ENCODE data around the gene ADAT3. TPM values are rescaled to one million over a fixed set of nuclear protein-coding genes. Genes with fewer than 3 reads are reported as not detected.

Gene ADAT3
- total RNA-seq, 1 experiment from 2014 or later = 12.6 TPM

DNA sequence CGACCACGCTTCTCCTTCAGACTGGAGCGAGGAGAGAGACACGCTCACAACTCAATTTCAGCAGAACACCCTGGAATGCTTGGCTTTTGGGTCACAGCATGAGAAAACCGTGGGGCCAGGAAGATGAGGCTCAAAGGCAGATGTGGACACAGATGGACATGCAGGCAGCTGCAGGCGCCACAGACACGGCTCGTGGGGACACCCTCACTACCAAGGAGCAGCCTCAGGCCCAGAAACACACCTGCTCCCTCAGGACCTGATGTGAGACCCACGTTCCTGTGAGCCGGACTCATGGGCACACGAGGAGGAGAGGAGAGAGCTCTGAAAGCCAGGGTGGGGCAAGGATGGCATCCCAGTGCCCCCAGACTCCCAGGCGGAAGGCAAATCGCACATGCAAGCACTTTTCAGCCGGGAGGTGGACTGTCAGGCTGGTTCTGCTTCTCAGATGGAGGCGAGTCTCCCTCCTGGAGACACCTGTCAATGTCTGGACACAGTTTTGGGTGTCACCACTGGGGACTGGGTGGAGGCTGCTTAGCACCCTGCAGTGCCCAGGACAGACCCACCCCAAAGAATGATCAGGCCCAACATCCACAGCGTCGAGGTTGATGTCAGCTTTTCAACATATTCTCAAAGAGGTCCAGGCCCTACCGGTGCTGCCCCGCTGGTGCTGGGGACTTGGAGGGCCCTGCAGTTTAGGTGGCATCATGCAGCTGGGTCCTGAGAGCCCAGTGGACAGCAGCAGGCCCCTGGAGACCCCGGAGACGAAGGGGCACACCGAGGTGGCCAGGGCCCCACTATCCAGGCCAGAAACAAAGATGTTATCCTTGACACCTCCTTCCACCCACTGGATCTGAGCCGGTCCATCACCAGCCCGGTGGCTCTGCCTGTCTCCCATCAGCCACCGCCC is 22.2 kb upstream of the ADAT3 start:
- Histone ChIP-seq H3K9me3 (no peaks in the 10 kb centered on the region), H3K4me1 (peaks cover 24% of the 10 kb centered on the region), H3K36me3 (ENCODE audit: control insufficient read depth, insufficient read depth, low read length) (no peaks in the 10 kb centered on the region), H3K27me3 (replicated peaks; ENCODE audit: control insufficient read depth, insufficient read depth, low read length) (no peaks in the 10 kb centered on the region), H3K4me3 (ENCODE audit: low read depth, low read length) (no peak overlapping the region)
- peaks cover 26% of the 10 kb centered on the region for H3K4me1 Mint-ChIP-seq (ENCODE audit: low read depth, unreplicated experiment)
- no peaks in the 10 kb centered on the region for H3K9me3 Mint-ChIP-seq (ENCODE audit: unreplicated experiment)
- peak overlapping the region; percentile 91 for H3K4me3 Mint-ChIP-seq (ENCODE audit: unreplicated experiment)
- TF ChIP-seq, protein P1, sequence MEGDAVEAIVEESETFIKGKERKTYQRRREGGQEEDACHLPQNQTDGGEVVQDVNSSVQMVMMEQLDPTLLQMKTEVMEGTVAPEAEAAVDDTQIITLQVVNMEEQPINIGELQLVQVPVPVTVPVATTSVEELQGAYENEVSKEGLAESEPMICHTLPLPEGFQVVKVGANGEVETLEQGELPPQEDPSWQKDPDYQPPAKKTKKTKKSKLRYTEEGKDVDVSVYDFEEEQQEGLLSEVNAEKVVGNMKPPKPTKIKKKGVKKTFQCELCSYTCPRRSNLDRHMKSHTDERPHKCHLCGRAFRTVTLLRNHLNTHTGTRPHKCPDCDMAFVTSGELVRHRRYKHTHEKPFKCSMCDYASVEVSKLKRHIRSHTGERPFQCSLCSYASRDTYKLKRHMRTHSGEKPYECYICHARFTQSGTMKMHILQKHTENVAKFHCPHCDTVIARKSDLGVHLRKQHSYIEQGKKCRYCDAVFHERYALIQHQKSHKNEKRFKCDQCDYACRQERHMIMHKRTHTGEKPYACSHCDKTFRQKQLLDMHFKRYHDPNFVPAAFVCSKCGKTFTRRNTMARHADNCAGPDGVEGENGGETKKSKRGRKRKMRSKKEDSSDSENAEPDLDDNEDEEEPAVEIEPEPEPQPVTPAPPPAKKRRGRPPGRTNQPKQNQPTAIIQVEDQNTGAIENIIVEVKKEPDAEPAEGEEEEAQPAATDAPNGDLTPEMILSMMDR (IDR thresholded peaks at IDR 0.05; ENCODE audit: insufficient read depth in 1 of 2, low read depth in 1 of 2, low read length in 1 of 2, severe bottlenecking in 1 of 2, unreplicated experiment in 1 of 2) = no peak
- no peak for DNase-seq
- POLR2A ChIA-PET = no interaction called here
- CTCF ChIA-PET = no interaction called here
- BruUV-seq (replicated peaks) = no TSS peak
- peaks cover 16% of the 10 kb centered on the region for H3K36me3 Mint-ChIP-seq (ENCODE audit: insufficient read depth, unreplicated experiment)
- no peaks in the 10 kb centered on the region for H3K27me3 Mint-ChIP-seq (ENCODE audit: insufficient read depth, unreplicated experiment)
- intact Hi-C loops (cut with micrococcal nuclease; ENCODE audit: unreplicated experiment) = no loop called here
- no peak overlapping the region for H3K27ac Mint-ChIP-seq (ENCODE audit: unreplicated experiment)

DNA sequence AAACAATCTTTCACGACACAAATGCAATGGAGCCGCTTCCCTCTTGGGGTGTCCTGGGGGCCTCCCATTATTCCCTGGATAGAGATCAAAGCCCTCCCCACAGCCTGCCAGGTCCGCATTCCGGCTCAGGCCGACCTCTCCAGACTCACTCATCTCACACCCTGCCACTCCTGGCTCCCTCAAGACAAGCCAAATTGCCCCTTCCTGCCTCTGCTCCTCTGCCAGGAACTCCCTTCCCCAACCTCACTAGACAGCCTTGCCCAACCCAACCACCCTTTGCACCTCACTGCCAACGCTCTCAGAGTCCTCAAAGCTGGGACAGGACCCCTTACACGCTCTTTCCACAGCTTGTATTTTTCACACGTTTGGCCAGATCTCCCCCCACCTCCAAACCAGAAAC is 21.4 kb upstream of the ADAT3 start:
- H3K4me1 Mint-ChIP-seq (ENCODE audit: low read depth, unreplicated experiment) = peaks cover 26% of the 10 kb centered on the region
- no peaks in the 10 kb centered on the region for H3K27me3 Mint-ChIP-seq (ENCODE audit: insufficient read depth, unreplicated experiment)
- H3K36me3 Mint-ChIP-seq (ENCODE audit: insufficient read depth, unreplicated experiment) = peaks cover 16% of the 10 kb centered on the region
- ChIA-PET CTCF (no interaction called here), POLR2A (no interaction called here)
- Histone ChIP-seq H3K4me3 (ENCODE audit: low read depth, low read length) (peak overlapping the region; percentile 94), H3K4me1 (peaks cover 27% of the 10 kb centered on the region), H3K9me3 (no peaks in the 10 kb centered on the region), H3K27me3 (replicated peaks; ENCODE audit: control insufficient read depth, insufficient read depth, low read length) (no peaks in the 10 kb centered on the region), H3K36me3 (ENCODE audit: control insufficient read depth, insufficient read depth, low read length) (no peaks in the 10 kb centered on the region)
- peak overlapping the region; percentile 89 for H3K27ac Mint-ChIP-seq (ENCODE audit: unreplicated experiment)
- H3K9me3 Mint-ChIP-seq (ENCODE audit: unreplicated experiment) = no peaks in the 10 kb centered on the region
- no peak for DNase-seq
- TF ChIP-seq, protein P1 (IDR thresholded peaks at IDR 0.05; ENCODE audit: insufficient read depth in 1 of 2, low read depth in 1 of 2, low read length in 1 of 2, severe bottlenecking in 1 of 2, unreplicated experiment in 1 of 2) = no peak
- intact Hi-C loops (cut with micrococcal nuclease; ENCODE audit: unreplicated experiment) = no loop called here
- peak overlapping the region; percentile 91 for H3K4me3 Mint-ChIP-seq (ENCODE audit: unreplicated experiment)
- BruUV-seq (replicated peaks) = no TSS peak

GRCh38 chr19:1884291-1884718 is 20.9 kb upstream of the ADAT3 start:
- Mint-ChIP-seq H3K9me3 (ENCODE audit: unreplicated experiment) (no peaks in the 10 kb centered on the region), H3K4me1 (ENCODE audit: low read depth, unreplicated experiment) (peaks cover 26% of the 10 kb centered on the region), H3K36me3 (ENCODE audit: insufficient read depth, unreplicated experiment) (peaks cover 16% of the 10 kb centered on the region), H3K4me3 (ENCODE audit: unreplicated experiment) (peak overlapping the region; percentile 91), H3K27ac (ENCODE audit: unreplicated experiment) (peak overlapping the region; percentile 89), H3K27me3 (ENCODE audit: insufficient read depth, unreplicated experiment) (no peaks in the 10 kb centered on the region)
- TF ChIP-seq, protein P1 (IDR thresholded peaks at IDR 0.05; ENCODE audit: insufficient read depth in 1 of 2, low read depth in 1 of 2, low read length in 1 of 2, severe bottlenecking in 1 of 2, unreplicated experiment in 1 of 2) = no peak
- H3K4me1 ChIP-seq = peaks cover 27% of the 10 kb centered on the region
- H3K9me3 ChIP-seq = no peaks in the 10 kb centered on the region
- no TSS peak for BruUV-seq (replicated peaks)
- H3K27me3 ChIP-seq (replicated peaks; ENCODE audit: control insufficient read depth, insufficient read depth, low read length) = no peaks in the 10 kb centered on the region
- ChIA-PET POLR2A (interaction anchor here (1.3 kb wide), 1 partner anchor 8 kb away, joined by 12 read pairs; no protein-coding TSS in a partner anchor), CTCF (interaction anchor here (0.9 kb wide), 1 partner anchor 8 kb away, joined by 6 read pairs; no protein-coding TSS in a partner anchor)
- H3K4me3 ChIP-seq (ENCODE audit: low read depth, low read length) = peak overlapping the region; percentile 94
- intact Hi-C loops (cut with micrococcal nuclease; ENCODE audit: unreplicated experiment) = no loop called here
- no peaks in the 10 kb centered on the region for H3K36me3 ChIP-seq (ENCODE audit: control insufficient read depth, insufficient read depth, low read length)
- DNase-seq = no peak

All from Caco-2 (cell line).